HG02884 (cell line): ENCODE measurements around the gene PIP4K2C.
"Not testable (repeated sequence)": the region's sequence is repeated elsewhere in the genome, so short reads cannot be mapped to it uniquely, and the experiment has no call there.

Source experiments
- ATAC-seq: cut with Tn5 transposase; IDR thresholded peaks from one replicate; pipeline ENCODE4 v1.9.1; 2021; ENCODE audit warnings: mild to moderate bottlenecking, moderate library complexity; ENCODE audit not compliant: unreplicated experiment

PIP4K2C gene

DNA sequence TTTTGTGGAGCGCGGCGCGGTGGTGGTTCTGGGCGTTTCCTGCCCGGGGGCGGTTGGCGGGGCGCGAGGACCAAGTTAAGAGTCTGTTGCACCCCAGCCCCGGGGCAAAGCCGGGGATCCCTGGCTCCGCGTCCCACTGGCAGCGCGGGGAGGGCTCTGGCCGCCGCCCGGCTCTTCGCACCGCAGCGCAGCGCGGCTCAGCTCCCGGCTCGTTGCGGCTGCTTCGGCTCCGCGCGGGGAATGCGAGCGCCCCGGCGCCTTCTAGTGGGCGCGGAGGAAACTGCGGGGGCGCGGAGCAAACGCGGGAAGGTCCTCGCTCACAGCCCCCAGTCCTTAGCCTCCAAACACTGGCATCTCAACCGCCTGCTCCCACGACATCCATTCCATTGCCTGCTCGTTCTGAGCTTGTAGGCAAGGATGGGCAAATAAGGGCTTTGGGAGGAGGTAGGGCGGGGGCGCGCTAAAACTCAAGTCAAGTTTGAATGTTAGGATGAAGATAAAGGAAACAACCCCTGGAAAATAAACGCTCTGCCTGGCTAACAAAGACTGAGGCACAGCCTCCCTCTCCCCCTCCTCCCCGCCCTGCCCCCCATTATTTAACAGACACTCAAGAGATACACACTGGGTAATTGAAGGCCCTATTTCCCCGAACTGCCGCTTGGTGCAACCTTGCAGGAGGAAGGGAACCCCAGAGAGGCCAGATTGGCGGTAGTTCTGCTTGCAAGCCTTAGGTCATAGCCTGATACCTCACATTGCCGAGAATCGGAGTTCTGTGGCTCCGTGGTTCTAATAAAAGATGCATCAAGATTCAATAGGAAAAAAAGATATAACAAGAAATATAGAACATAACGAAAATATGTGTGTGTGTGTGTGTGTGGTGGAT lies 42.2 kb downstream of the PIP4K2C start, which contains the start of gene B4GALNT1:
B4GALNT1 (minus strand) TSS at position 244 of the 883 bp plus-strand sequence. CDS start 1,069 bp downstream, outside the sequence.
- ATAC-seq: peak; percentile 52

GRCh38 chr12:57636731-57637130 lies 45.7 kb downstream of the PIP4K2C start:
- not testable (repeated sequence) for ATAC-seq

DNA sequence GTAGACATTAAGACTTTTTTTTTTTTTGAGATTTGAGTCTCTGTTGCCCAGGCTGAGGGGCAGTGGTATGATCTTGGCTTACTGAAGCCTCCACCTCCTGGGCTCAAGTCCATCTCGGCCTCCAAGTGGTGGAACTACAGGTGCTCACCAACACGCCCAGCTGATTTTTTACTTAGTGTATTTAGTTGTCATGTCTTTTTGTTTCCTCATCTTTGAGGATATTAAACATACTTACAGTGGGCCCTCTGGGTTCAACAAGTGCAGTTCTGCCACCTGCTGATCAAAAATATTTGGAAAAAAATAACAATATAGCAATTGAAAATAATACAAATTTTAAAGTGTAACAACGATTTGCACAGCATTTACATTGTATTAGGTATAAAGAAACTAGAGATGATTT lies 46.4 kb downstream of the PIP4K2C start:
- no peak for ATAC-seq

DNA sequence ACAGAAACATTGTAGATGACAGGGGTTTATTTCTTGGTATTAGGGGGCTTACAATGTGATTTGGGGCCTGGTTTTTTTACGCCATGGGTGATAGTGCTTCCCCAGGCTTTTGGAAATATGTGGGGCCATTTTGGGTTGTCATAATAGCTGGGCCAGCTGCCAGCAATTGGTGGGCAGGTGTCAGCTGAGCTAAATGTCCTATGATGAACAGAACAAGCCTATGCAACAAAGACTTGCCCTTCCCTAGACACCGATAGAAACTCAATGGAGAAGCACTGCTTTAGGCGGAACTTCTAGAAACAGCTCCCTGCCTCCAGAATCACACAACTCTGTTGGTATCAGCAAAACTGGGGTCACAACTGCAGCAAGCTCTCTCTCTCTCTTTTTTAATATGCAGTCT lies 47.1 kb downstream of the PIP4K2C start:
- no peak for ATAC-seq

DNA sequence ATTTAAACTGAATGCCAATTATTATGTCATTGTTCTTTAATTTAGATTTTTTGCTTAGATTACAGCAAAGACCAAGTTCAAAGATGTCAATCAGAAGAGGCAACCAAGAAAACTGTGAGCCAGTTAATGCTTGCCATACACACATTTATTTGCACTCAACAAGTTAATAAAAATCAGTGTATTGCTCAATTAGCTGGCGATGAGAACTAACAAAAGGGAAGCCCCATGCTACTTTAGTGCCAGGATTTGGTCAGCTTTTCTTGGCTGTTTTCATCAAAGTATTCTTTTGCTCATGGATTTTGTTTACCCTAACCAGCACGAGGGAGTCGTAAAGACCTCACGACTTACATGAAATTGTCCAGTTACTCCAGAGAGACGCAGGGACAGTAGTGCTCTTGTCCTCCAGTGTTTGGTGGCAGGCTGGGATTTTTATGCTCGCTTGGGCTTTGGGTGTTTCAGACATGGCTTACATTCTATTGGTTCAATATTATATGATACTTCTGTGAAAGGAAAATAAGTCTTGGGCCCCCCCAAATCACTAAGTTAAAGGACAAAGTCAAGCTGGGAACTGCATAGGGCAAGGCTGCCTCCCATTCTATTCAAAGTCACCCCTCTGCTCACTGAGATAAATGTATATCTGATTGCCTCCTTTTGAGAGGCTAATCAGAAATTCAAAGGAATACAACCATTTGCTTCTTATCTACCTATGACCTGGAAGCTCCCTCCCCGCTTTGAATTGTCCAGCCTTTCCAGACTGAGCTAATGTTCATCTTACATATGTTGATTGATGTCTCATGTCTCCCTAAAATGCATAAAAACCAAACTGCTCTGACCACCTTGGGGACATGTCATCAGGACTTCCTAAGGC lies 49.4 kb downstream of the PIP4K2C start:
- ATAC-seq: no peak

DNA sequence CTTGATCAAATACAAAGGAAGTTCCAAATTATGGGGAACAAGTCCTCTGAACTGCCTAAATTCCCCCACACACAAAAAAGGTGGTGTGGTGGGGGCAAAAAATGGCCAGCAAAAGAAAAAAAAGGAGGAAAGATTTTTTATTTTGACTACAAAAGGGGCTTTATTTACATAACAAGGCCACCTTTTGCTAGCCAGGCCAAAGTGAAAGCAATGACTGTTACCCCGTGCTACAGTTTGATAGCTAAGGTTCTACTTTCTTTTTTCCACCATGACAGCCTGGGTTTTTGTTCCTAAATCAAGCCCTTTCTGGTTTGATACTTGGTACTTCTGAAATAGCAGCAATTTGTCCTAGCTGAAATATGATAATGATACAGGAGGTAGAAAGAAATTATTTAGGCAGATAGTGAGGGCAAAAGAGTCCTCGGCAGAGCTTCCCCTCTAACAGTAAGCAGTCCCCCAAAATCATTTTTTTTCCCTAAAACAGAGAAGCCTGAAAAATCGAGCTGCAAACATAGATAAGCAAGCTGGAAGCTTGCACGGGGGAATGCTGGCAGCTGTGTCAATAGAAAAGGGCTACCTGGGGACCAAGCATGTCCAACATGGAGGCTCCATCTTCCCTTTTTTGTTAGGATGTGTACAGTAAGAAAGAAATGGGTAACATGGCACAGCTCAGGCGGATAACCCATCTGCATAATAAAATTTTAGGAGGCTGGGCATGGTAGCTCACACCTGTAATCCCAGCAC lies 50.9 kb downstream of the PIP4K2C start:
- no peak for ATAC-seq

- ATAC-seq: not testable (repeated sequence)
Measured at GRCh38 chr12:57645990-57646658, 55.1 kb downstream of the PIP4K2C start.

- ATAC-seq: not testable (repeated sequence)
Measured at GRCh38 chr12:57646659-57647049, 55.7 kb downstream of the PIP4K2C start.
